Uterus (tissue), 4 donors: ENCODE results near the gene CHEK2. TPM values are rescaled to one million over a fixed set of nuclear protein-coding genes. Genes with fewer than 3 reads are reported as not detected.
"Not testable (repeated sequence)": the region's sequence is repeated elsewhere in the genome, so short reads cannot be mapped to it uniquely, and the experiment has no call there.

Experiments used
- DNase-seq, 2 donors: peaks; one replicate each; pipeline ENCODE4 v3.0.0-alpha.2; 2019 to 2020
- H3K27ac ChIP-seq, 2 donors: fragments of 200-600 bp; sonication (generic); 1 replicate in 1 of 2; 2 replicates in 1 of 2; pipeline ENCODE4 v1.5.1; 2016 to 2018
- H3K27me3 ChIP-seq, 2 donors: fragments of 200-600 bp; sonication (generic); one replicate each; pipeline ENCODE4 v1.5.1; 2018 to 2019; ENCODE audit warnings: control low read depth in 1 of 2
- H3K36me3 ChIP-seq, 2 donors: fragments of 200-600 bp; sonication (generic); one replicate each; pipeline ENCODE4 v1.5.1; 2019; ENCODE audit warnings: control low read depth in 1 of 2
- H3K4me1 ChIP-seq, 2 donors: fragments of 200-600 bp; sonication (generic); one replicate each; pipeline ENCODE4 v1.5.1; 2018 to 2019; ENCODE audit warnings: control low read depth in 1 of 2
- H3K4me3 ChIP-seq, 2 donors: fragments of 200-600 bp; sonication (generic); 1 replicate in 1 of 2; 2 replicates in 1 of 2; pipeline ENCODE4 v1.5.1; 2018 to 2019; ENCODE audit warnings: mild to moderate bottlenecking in 1 of 2
- H3K9me3 ChIP-seq, 2 donors: fragments of 200-600 bp; sonication (generic); one replicate each; pipeline ENCODE4 v1.5.1; 2019; ENCODE audit warnings: control low read depth in 1 of 2
- CTCF ChIP-seq, 4 experiments: fragments of 200-600 bp in 2 of 4; fragments of 450-650 bp in 2 of 4; sonication (generic) in 2 of 4; IDR thresholded peaks; one replicate each; pipeline ENCODE4 v1.5.1; 2016 to 2019; ENCODE audit warnings: antibody characterized with exemption in 4 of 4, mild to moderate bottlenecking in 2 of 4, moderate library complexity in 1 of 4
- POLR2A ChIP-seq, 2 donors: fragments of 450-650 bp; IDR thresholded peaks; one replicate each; pipeline ENCODE4 v1.6.1; 2016; ENCODE audit warnings: antibody characterized with exemption in 2 of 2, mild to moderate bottlenecking in 1 of 2, moderate library complexity in 1 of 2
- intact Hi-C: fragments of 100-400 bp; cut with DNase I; formaldehyde crosslinking; loops from one replicate; pipeline ENCODE4 v1.15.1; 2023; ENCODE audit warnings: low total_unique reads
- total RNA-seq, 4 donors: library from RNA; depleted of rRNA in 3 of 4; stranded (reverse); fragments of >200 nt in 3 of 4; gene quantifications; one replicate each; pipeline versions ENCODE4 v1.1.0 to v1.2.4, GENCODE V29; 2014 to 2023
- donor health status: DM: yes; HTN: yes; CAD: no.

The CHEK2 gene
- total RNA-seq, 4 donors from 2014 or later, result 0.26 to 14.5 (median 8.4) TPM; not detected in 1

DNA sequence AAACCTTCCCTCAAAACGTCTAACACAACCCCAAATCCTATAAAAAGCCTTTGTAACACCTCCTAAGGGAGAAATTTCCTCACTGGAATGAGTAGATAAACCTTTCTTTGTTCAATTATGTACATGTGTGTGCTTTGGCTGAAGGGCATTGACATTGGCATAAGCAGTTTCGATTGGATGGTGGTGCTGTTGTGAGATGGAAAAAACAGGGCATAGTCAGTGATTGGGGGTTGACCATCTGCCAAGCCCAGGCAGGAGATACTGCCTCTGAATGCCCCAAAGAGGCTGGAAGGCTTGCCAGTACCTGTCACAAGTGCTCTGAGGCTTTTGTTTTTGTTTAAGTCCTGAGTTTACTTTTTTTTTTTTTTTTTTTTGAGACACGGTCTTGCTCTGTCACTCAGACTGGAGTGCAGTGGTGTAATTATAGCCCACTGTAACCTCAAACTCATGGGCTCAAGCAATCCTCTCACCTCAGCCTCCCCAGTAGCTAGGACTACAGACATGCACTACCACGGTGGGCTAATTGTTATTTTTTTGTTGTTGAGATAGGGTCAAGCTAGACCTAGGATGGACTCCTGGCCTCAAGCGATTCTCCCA, 29.7 kb upstream of the CHEK2 start:
- H3K27me3 ChIP-seq, result no peaks in the 10 kb centered on the region
- no peaks in the 10 kb centered on the region for H3K36me3 ChIP-seq
- DNase-seq, result no peak
- no peak overlapping the region for H3K27ac ChIP-seq
- no peak overlapping the region for H3K4me3 ChIP-seq
- intact Hi-C loops, result no loop called here
- no peak for TF ChIP-seq POLR2A (IDR thresholded peaks at IDR 0.05)
- TF ChIP-seq CTCF (IDR thresholded peaks at IDR 0.05), result no peak
- no peaks in the 10 kb centered on the region for H3K9me3 ChIP-seq
- peaks cover 0 to 3% of the 10 kb centered on the region in 2 donors for H3K4me1 ChIP-seq

- Histone ChIP-seq H3K36me3 (no peaks in the 10 kb centered on the region), H3K4me3 (no peak overlapping the region), H3K27ac (no peak overlapping the region), H3K9me3 (no peaks in the 10 kb centered on the region), H3K4me1 (peaks cover 0 to 3% of the 10 kb centered on the region in 2 donors), H3K27me3 (no peaks in the 10 kb centered on the region)
- no peak for DNase-seq
- intact Hi-C loops, result no loop called here
- TF ChIP-seq POLR2A (IDR thresholded peaks at IDR 0.05), result no peak
- TF ChIP-seq CTCF (IDR thresholded peaks at IDR 0.05), result no peak
These were observed 27.9 kb upstream of the CHEK2 start for GRCh38 chr22:28769394-28770085.

- Histone ChIP-seq H3K27me3 (no peaks in the 10 kb centered on the region), H3K4me3 (no peak overlapping the region), H3K4me1 (peaks cover 0 to 3% of the 10 kb centered on the region in 2 donors), H3K36me3 (no peaks in the 10 kb centered on the region), H3K9me3 (no peaks in the 10 kb centered on the region), H3K27ac (no peak overlapping the region)
- TF ChIP-seq CTCF (IDR thresholded peaks at IDR 0.05) (no peak), POLR2A (IDR thresholded peaks at IDR 0.05) (no peak)
- intact Hi-C loops, result no loop called here
- no peak for DNase-seq
These were observed 27.2 kb upstream of the CHEK2 start for GRCh38 chr22:28768701-28769393.

DNA sequence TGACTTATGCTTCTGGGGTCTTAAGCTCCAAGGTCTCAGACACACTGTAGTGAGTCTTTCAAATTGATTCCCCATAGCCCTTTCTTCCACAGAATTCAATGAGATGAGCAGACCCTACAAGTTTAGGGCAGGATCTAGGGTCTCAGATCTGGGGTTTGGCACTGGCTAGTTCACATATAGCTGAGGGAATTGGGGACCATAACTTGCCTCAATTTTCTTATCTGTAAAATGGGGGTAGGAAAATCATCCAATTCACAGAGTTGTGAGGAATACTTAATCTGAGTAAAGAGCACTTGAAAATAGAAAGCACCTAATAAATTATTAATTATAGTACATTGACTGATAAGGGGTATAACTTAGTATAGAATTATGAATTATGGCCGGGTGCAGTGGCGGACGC, 25.0 kb upstream of the CHEK2 start:
- Histone ChIP-seq H3K4me1 (no peaks in the 10 kb centered on the region), H3K36me3 (no peaks in the 10 kb centered on the region), H3K9me3 (no peaks in the 10 kb centered on the region), H3K27me3 (no peaks in the 10 kb centered on the region), H3K27ac (no peak overlapping the region), H3K4me3 (no peak overlapping the region)
- TF ChIP-seq POLR2A (IDR thresholded peaks at IDR 0.05), result no peak
- TF ChIP-seq CTCF (IDR thresholded peaks at IDR 0.05), result no peak
- DNase-seq, result no peak
- intact Hi-C loops, result no loop called here

DNA sequence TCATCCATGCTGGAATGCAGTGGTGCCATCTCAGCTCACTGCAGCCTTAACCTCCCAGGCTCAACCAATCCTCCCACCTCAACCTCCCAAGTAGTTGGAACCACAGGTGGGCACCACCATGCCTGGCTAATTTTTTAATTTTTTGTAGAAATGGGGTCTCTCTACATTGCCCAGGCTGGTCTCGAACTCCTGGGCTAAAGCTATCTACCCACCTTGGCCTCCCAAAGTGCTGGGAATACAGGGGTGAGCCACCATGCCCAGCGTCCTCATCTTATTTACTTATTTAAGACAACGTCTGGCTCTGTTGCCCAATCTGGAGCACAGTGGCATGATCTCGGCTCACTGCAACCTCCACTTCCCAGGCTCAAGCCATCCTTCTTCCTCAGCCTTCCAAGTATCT, 20.4 kb upstream of the CHEK2 start:
- H3K4me1 ChIP-seq, H3K27me3 ChIP-seq, DNase-seq, H3K9me3 ChIP-seq, H3K27ac ChIP-seq, H3K4me3 ChIP-seq, H3K36me3 ChIP-seq, intact Hi-C loops: not testable (repeated sequence)
